ENCODE measurements around the gene DLG4.

GRCh38 chr17:7177954-7178477 lies 41.6 kb downstream of the DLG4 start:
- TF ChIP-seq CTCF (IDR thresholded peaks at IDR 0.05 in 8 of 11, conservative IDR thresholded peaks at IDR 0.05 in 3 of 11) = no peak
- no peak for TF ChIP-seq POLR2AphosphoS5 (IDR thresholded peaks at IDR 0.05)
